H9 (cell line): ENCODE measurements around the gene ENTPD1. TPM values are rescaled to one million over a fixed set of nuclear protein-coding genes. Genes with fewer than 3 reads are reported as not detected.

Source experiments
- DNase-seq: peaks from one replicate; pipeline ENCODE4 v3.0.0-alpha.2; 2017
- H2AFZ ChIP-seq: one replicate; pipeline ENCODE4 v1.6.1; 2013; ENCODE audit warnings: mild to moderate bottlenecking, low read length, control low read depth, moderate library complexity
- H2AK5ac ChIP-seq: 2 replicates; pipeline ENCODE4 v1.6.1; 2013; ENCODE audit warnings: low read length, control low read depth, mixed read lengths; ENCODE audit not compliant: insufficient read length
- H2BK120ac ChIP-seq: one replicate; pipeline ENCODE4 v1.6.1; 2013; ENCODE audit warnings: low read depth, mild to moderate bottlenecking, low read length, control low read depth, inconsistent platforms; ENCODE audit not compliant: poor library complexity, severe bottlenecking
- H2BK12ac ChIP-seq: 2 replicates; pipeline ENCODE4 v1.6.1; 2013; ENCODE audit warnings: low read length, control low read depth, mixed read lengths, low read depth; ENCODE audit not compliant: insufficient read length
- H2BK15ac ChIP-seq: 2 replicates; pipeline ENCODE4 v1.6.1; 2013; ENCODE audit warnings: low read depth, low read length, control low read depth
- H2BK20ac ChIP-seq: one replicate; pipeline ENCODE4 v1.6.1; 2013; ENCODE audit warnings: low read depth, mild to moderate bottlenecking, low read length, control low read depth, inconsistent platforms; ENCODE audit not compliant: poor library complexity, severe bottlenecking
- H2BK5ac ChIP-seq: 2 replicates; pipeline ENCODE4 v1.6.1; 2013; ENCODE audit warnings: low read length, control low read depth, mixed read lengths; ENCODE audit not compliant: insufficient read length
- H3K14ac ChIP-seq: 2 replicates; pipeline ENCODE4 v1.6.1; 2013; ENCODE audit warnings: low read length, control low read depth; ENCODE audit not compliant: insufficient read depth
- H3K18ac ChIP-seq: 2 replicates; pipeline ENCODE4 v1.6.1; 2013; ENCODE audit warnings: low read depth, mild to moderate bottlenecking, mixed read lengths, low read length, control low read depth; ENCODE audit not compliant: insufficient read length
- H3K23ac ChIP-seq: 2 replicates; pipeline ENCODE4 v1.6.1; 2013; ENCODE audit warnings: low read length, control low read depth, mixed read lengths, low read depth; ENCODE audit not compliant: insufficient read length
- H3K23me2 ChIP-seq: 2 replicates; pipeline ENCODE4 v1.6.1; 2013; ENCODE audit warnings: low read depth, mild to moderate bottlenecking, mixed read lengths, low read length, control low read depth; ENCODE audit not compliant: insufficient read length, poor library complexity, severe bottlenecking
- H3K27ac ChIP-seq: 2 replicates; pipeline ENCODE4 v1.5.1; 2013; ENCODE audit warnings: low read length, control low read depth, mixed read lengths, low read depth; ENCODE audit not compliant: insufficient read length
- H3K27me3 ChIP-seq: 2 replicates; pipeline ENCODE4 v1.6.1; 2013; ENCODE audit warnings: low read length, control low read depth, inconsistent platforms; ENCODE audit not compliant: insufficient read depth
- H3K4ac ChIP-seq: 2 replicates; pipeline ENCODE4 v1.6.1; 2013; ENCODE audit warnings: low read depth, mild to moderate bottlenecking, control low read depth, inconsistent platforms, low read length, moderate library complexity
- H3K4me1 ChIP-seq: 2 replicates; pipeline ENCODE4 v1.6.1; 2013; ENCODE audit warnings: low read length, control low read depth, inconsistent platforms; ENCODE audit not compliant: insufficient read depth
- H3K4me2 ChIP-seq: 2 replicates; pipeline ENCODE4 v1.6.1; 2013; ENCODE audit warnings: low read length, control low read depth, mixed read lengths; ENCODE audit not compliant: insufficient read length, insufficient read depth
- H3K56ac ChIP-seq: 2 replicates; pipeline ENCODE4 v1.6.1; 2013; ENCODE audit warnings: low read depth, mild to moderate bottlenecking, mixed read lengths, low read length, control low read depth; ENCODE audit not compliant: insufficient read length
- H3K79me1 ChIP-seq: 2 replicates; pipeline ENCODE4 v1.6.1; 2013; ENCODE audit warnings: low read depth, mild to moderate bottlenecking, moderate library complexity, low read length, control low read depth, inconsistent platforms; ENCODE audit not compliant: insufficient read depth, poor library complexity, severe bottlenecking
- H3K79me2 ChIP-seq: 2 replicates; pipeline ENCODE4 v1.6.1; 2013; ENCODE audit warnings: low read length, control low read depth, inconsistent platforms; ENCODE audit not compliant: insufficient read depth
- H3K9ac ChIP-seq: 2 replicates; pipeline ENCODE4 v1.6.1; 2013; ENCODE audit warnings: low read length, control low read depth, mixed read lengths; ENCODE audit not compliant: insufficient read length; ENCODE audit errors: extremely low read depth
- H3K9me3 ChIP-seq: one replicate; pipeline ENCODE4 v1.6.1; 2013; ENCODE audit warnings: low read depth, low read length, inconsistent platforms; ENCODE audit not compliant: control insufficient read depth
- H3T11ph ChIP-seq: one replicate; pipeline ENCODE4 v1.6.1; 2013; ENCODE audit warnings: mild to moderate bottlenecking, low read length, control low read depth, inconsistent platforms
- H4K20me1 ChIP-seq: one replicate; pipeline ENCODE4 v1.6.1; 2013; ENCODE audit not compliant: control insufficient read depth, insufficient read length, insufficient read depth
- H4K5ac ChIP-seq: 2 replicates; pipeline ENCODE4 v1.6.1; 2013; ENCODE audit warnings: low read depth, mild to moderate bottlenecking, mixed read lengths, low read length, control low read depth; ENCODE audit not compliant: insufficient read length
- H4K8ac ChIP-seq: replicated peaks from 2 replicates; pipeline ENCODE4 v1.6.1; 2013; ENCODE audit warnings: low read length, control low read depth, mixed read lengths, low read depth; ENCODE audit not compliant: insufficient read length
- H4K91ac ChIP-seq: 2 replicates; pipeline ENCODE4 v1.6.1; 2013; ENCODE audit warnings: low read depth, mild to moderate bottlenecking, moderate library complexity, mixed read lengths, low read length, control low read depth; ENCODE audit not compliant: insufficient read length
- H3K27ac Mint-ChIP-seq, 3 experiments: 2 replicates in 2 of 3; 3 replicates in 1 of 3; pipeline ENCODE4 v1.8.0; 2020 to 2021; ENCODE audit warnings: mixed read lengths in 3 of 3, mild to moderate bottlenecking in 1 of 3, moderate library complexity in 1 of 3
- H3K27me3 Mint-ChIP-seq: 2 replicates; pipeline ENCODE4 v1.8.0; 2021; ENCODE audit warnings: low read depth, mild to moderate bottlenecking, moderate library complexity, mixed read lengths
- H3K36me3 Mint-ChIP-seq, 3 experiments: 2 replicates in 2 of 3; 3 replicates in 1 of 3; pipeline ENCODE4 v1.8.0; 2020 to 2021; ENCODE audit warnings: low read depth in 3 of 3, mixed read lengths in 3 of 3; ENCODE audit not compliant: insufficient read depth in 1 of 3
- H3K4me1 Mint-ChIP-seq, 2 experiments: 2 replicates each; pipeline ENCODE4 v1.8.0; 2020; ENCODE audit warnings: mixed read lengths in 2 of 2
- H3K4me3 Mint-ChIP-seq, 2 experiments: 2 replicates in 1 of 2; 3 replicates in 1 of 2; pipeline ENCODE4 v1.8.0; 2020 to 2021; ENCODE audit warnings: mild to moderate bottlenecking in 2 of 2, mixed read lengths in 2 of 2, moderate library complexity in 1 of 2
- H3K9me3 Mint-ChIP-seq, 2 experiments: 2 replicates in 1 of 2; 3 replicates in 1 of 2; pipeline ENCODE4 v1.8.0; 2020; ENCODE audit warnings: mild to moderate bottlenecking in 2 of 2, mixed read lengths in 2 of 2, moderate library complexity in 1 of 2
- CTCF ChIP-seq: fragments of 200-600 bp; sonication (generic); conservative IDR thresholded peaks from 3 replicates; pipeline ENCODE4 v1.8.0; 2021; ENCODE audit warnings: antibody characterized with exemption, mild to moderate bottlenecking
- WGBS: extraction: QIAGEN DNeasy Blood & Tissue Kit; methylation state at CpG from one replicate; pipeline ENCODE4 v1.1.7; 2013; ENCODE audit warnings: missing lambda C conversion rate, low lambda C conversion rate, mixed read lengths; ENCODE audit not compliant: insufficient read length; ENCODE audit errors: extremely low coverage; 5-methylcytosine and 5-hydroxymethylcytosine counted together
- total RNA-seq: library from RNA; stranded (reverse); gene quantifications from 2 replicates; pipeline ENCODE4 v1.2.1, GENCODE V29; 2021

The ENTPD1 gene
- total RNA-seq, 1 experiment from 2014 or later = 1.9 TPM

GRCh38 chr10:95906677-95907455 is 150.9 kb downstream of the ENTPD1 start:
- H3K79me2 ChIP-seq = no peaks in the 10 kb centered on the region
- WGBS = no CpG with 5 or more reads among the region's 22 CpGs
- no peak overlapping the region for H4K91ac ChIP-seq
- no peak overlapping the region for H2BK15ac ChIP-seq
- H2AFZ ChIP-seq = no peak overlapping the region
- no peak overlapping the region for H2BK120ac ChIP-seq
- H4K20me1 ChIP-seq = no peaks in the 10 kb centered on the region
- no peak overlapping the region for H4K5ac ChIP-seq
- no peak overlapping the region for H2BK12ac ChIP-seq
- H3K4ac ChIP-seq = no peak overlapping the region
- H3K27ac ChIP-seq = no peak overlapping the region
- H2BK5ac ChIP-seq = no peak overlapping the region
- no peaks in the 10 kb centered on the region for H3K4me1 ChIP-seq
- H3K79me1 ChIP-seq = no peaks in the 10 kb centered on the region
- peak overlapping the region; percentile 52 for H3K9ac ChIP-seq
- 0 out of 2 replicates have a peak overlapping the region, but pooled peaks have one; percentile 62 for H3K14ac ChIP-seq
- H3K23ac ChIP-seq = no peak overlapping the region
- no peak overlapping the region for H2BK20ac ChIP-seq
- H3K9me3 Mint-ChIP-seq = no peaks in the 10 kb centered on the region
- H3K4me3 Mint-ChIP-seq = peak overlapping the region; percentile 89 to 95
- H3K9me3 ChIP-seq = no peaks in the 10 kb centered on the region
- H3K27ac Mint-ChIP-seq = no peak overlapping the region
- H3K23me2 ChIP-seq = peaks cover 7% of the 10 kb centered on the region
- peak overlapping the region; percentile 76 for H3K4me2 ChIP-seq
- no peaks in the 10 kb centered on the region; the same call in 1 of the 2 replicates for H3K27me3 Mint-ChIP-seq
- H3T11ph ChIP-seq = no peak overlapping the region
- peaks cover 6 to 10% (median 7%) of the 10 kb centered on the region in 3 experiments; a peak in 6 of 7 replicates for H3K36me3 Mint-ChIP-seq
- no peak overlapping the region for H2AK5ac ChIP-seq
- peak; percentile 13; the same call in 1 of the 3 replicates for TF ChIP-seq CTCF
- DNase-seq = peak; percentile 39
- H4K8ac ChIP-seq = no peak overlapping the region
- no peak overlapping the region for H3K56ac ChIP-seq
- H3K27me3 ChIP-seq = no peaks in the 10 kb centered on the region
- no peak overlapping the region for H3K18ac ChIP-seq
- H3K4me1 Mint-ChIP-seq = peaks cover 7 to 8% of the 10 kb centered on the region in 2 experiments
